Measurements from ENCODE around the gene OR13F1. TPM values are rescaled to one million over a fixed set of nuclear protein-coding genes. Genes with fewer than 3 reads are reported as not detected.

Gene OR13F1
- total RNA-seq, 1 experiment from 2014 or later, result not detected

DNA sequence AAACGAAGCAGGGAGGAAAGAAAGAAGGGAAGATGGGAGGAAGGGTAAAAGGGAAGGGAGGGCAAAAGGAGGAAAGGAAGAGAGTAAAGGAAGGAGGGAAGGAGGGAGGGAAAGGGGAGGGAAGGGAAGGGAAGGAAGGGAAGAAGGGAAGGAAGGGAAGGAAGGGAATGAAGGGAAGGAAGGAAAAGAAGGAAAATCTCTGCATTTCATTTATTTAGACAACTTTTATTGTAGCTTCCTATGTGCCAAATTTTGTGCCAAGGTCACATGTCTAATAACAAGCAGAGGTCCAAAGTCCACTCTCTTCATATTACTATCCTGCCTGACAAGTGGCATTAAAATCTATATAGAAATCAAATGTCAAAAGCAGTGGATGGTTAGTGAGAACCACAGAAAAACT, 35.2 kb downstream of the OR13F1 start:
- Mint-ChIP-seq H3K4me3 (no peak overlapping the region), H3K4me1 (no peaks in the 10 kb centered on the region), H3K9me3 (no peaks in the 10 kb centered on the region), H3K27me3 (ENCODE audit: low read depth) (no peaks in the 10 kb centered on the region), H3K27ac (no peak overlapping the region), H3K36me3 (ENCODE audit: insufficient read depth in 1 of 3, low read depth in 3 of 3) (no peaks in the 10 kb centered on the region)
- no peak overlapping the region for H3K14ac ChIP-seq (ENCODE audit: insufficient read depth, low read length)
- H3K79me1 ChIP-seq (ENCODE audit: insufficient read depth, low read depth, low read length, poor library complexity, severe bottlenecking), result no peaks in the 10 kb centered on the region
- H2BK5ac ChIP-seq (ENCODE audit: insufficient read length, low read length), result no peak overlapping the region
- TF ChIP-seq, protein P1, sequence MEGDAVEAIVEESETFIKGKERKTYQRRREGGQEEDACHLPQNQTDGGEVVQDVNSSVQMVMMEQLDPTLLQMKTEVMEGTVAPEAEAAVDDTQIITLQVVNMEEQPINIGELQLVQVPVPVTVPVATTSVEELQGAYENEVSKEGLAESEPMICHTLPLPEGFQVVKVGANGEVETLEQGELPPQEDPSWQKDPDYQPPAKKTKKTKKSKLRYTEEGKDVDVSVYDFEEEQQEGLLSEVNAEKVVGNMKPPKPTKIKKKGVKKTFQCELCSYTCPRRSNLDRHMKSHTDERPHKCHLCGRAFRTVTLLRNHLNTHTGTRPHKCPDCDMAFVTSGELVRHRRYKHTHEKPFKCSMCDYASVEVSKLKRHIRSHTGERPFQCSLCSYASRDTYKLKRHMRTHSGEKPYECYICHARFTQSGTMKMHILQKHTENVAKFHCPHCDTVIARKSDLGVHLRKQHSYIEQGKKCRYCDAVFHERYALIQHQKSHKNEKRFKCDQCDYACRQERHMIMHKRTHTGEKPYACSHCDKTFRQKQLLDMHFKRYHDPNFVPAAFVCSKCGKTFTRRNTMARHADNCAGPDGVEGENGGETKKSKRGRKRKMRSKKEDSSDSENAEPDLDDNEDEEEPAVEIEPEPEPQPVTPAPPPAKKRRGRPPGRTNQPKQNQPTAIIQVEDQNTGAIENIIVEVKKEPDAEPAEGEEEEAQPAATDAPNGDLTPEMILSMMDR (conservative IDR thresholded peaks at IDR 0.05), result no peak
- H3K4me1 ChIP-seq (ENCODE audit: insufficient read depth, low read length), result no peaks in the 10 kb centered on the region
- no peak overlapping the region for H3K56ac ChIP-seq (ENCODE audit: insufficient read length, low read depth, low read length)
- H3K4ac ChIP-seq (ENCODE audit: low read depth, low read length), result no peak overlapping the region
- H3K9ac ChIP-seq (ENCODE audit: extremely low read depth, insufficient read length, low read length), result no peak overlapping the region
- no peak overlapping the region for H2BK15ac ChIP-seq (ENCODE audit: low read depth, low read length)
- H3K18ac ChIP-seq (ENCODE audit: insufficient read length, low read depth, low read length), result no peak overlapping the region
- no peaks in the 10 kb centered on the region for H3K23me2 ChIP-seq (ENCODE audit: insufficient read length, low read depth, low read length, poor library complexity, severe bottlenecking)
- H2BK120ac ChIP-seq (ENCODE audit: low read depth, low read length, poor library complexity, severe bottlenecking), result no peak overlapping the region
- no peak overlapping the region for H4K91ac ChIP-seq (ENCODE audit: insufficient read length, low read depth, low read length)
- H3K23ac ChIP-seq (ENCODE audit: insufficient read length, low read depth, low read length), result no peak overlapping the region
- no peak overlapping the region for H3K4me2 ChIP-seq (ENCODE audit: insufficient read depth, insufficient read length, low read length)
- no peaks in the 10 kb centered on the region for H3K27me3 ChIP-seq (ENCODE audit: insufficient read depth, low read length)
- no peak overlapping the region for H2BK20ac ChIP-seq (ENCODE audit: low read depth, low read length, poor library complexity, severe bottlenecking)
- H2AK5ac ChIP-seq (ENCODE audit: insufficient read length, low read length), result no peak overlapping the region
- no peak overlapping the region for H3T11ph ChIP-seq (ENCODE audit: low read length)
- no peaks in the 10 kb centered on the region for H3K9me3 ChIP-seq (ENCODE audit: control insufficient read depth, low read depth, low read length)
- WGBS (ENCODE audit: extremely low coverage, insufficient read length, low lambda C conversion rate), result no CpG with 5 or more reads among the region's 1 CpG
- no peak overlapping the region for H3K27ac ChIP-seq (ENCODE audit: insufficient read length, low read depth, low read length)
- H2BK12ac ChIP-seq (ENCODE audit: insufficient read length, low read depth, low read length), result no peak overlapping the region
- no peaks in the 10 kb centered on the region for H4K20me1 ChIP-seq (ENCODE audit: control insufficient read depth, insufficient read depth, insufficient read length)
- H4K8ac ChIP-seq (replicated peaks; ENCODE audit: insufficient read length, low read depth, low read length), result no peak overlapping the region
- no peak overlapping the region for H4K5ac ChIP-seq (ENCODE audit: insufficient read length, low read depth, low read length)
- DNase-seq, result no peak
- H2AFZ ChIP-seq (ENCODE audit: low read length), result no peak overlapping the region
- no peaks in the 10 kb centered on the region for H3K79me2 ChIP-seq (ENCODE audit: insufficient read depth, low read length)
